ENCODE measurements around the gene CCDC50. TPM values are rescaled to one million over a fixed set of nuclear protein-coding genes. Genes with fewer than 3 reads are reported as not detected.

CCDC50 gene
- total RNA-seq, 1 experiment from 2014 or later: 80.9 TPM

DNA sequence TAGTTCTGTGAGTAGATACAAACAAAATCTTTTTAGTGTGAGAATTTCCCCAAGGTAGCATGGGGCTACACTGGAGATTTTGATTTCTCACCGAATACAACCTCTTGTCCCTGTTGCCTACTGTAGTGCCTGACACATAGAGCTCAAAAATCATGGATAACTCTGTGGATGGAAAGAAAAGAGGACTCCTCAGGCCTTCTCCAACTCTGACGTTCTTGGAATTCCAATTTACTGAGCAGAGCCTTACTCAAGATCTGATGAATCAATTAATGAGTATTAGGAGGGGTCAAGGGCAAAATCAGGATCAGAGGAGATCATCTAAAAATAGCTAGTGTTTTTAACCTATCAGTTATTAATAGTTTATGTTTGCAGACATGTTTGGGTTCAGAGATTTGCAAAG lies 85.1 kb downstream of the CCDC50 start:
- ChIA-PET POLR2A (ENCODE audit: unreplicated experiment) (no interaction called here), CTCF (no interaction called here)
- Histone ChIP-seq H3K27me3 (ENCODE audit: low read length) (no peaks in the 10 kb centered on the region), H3K4me1 (ENCODE audit: insufficient read depth, low read length) (peaks cover 11% of the 10 kb centered on the region), H4K20me1 (ENCODE audit: low read length) (no peaks in the 10 kb centered on the region), H2AFZ (ENCODE audit: low read length) (no peak overlapping the region), H3K79me2 (ENCODE audit: low read length) (no peaks in the 10 kb centered on the region), H3K9ac (ENCODE audit: low read length) (no peak overlapping the region), H3F3A (ENCODE audit: low read length, unreplicated experiment) (no peaks in the 10 kb centered on the region), H3K27ac (ENCODE audit: low read length) (no peak overlapping the region), H3K4me3 (ENCODE audit: low read length) (no peak overlapping the region), H3K9me3 (ENCODE audit: low read length) (0 out of 2 replicates have a peak, but pooled peaks cover 5% of the 10 kb centered on the region), H3K9me2 (replicated peaks; ENCODE audit: low read length) (no peaks in the 10 kb centered on the region), H3K4me2 (ENCODE audit: low read length) (no peak overlapping the region), H3K36me3 (ENCODE audit: low read depth, low read length) (no peaks in the 10 kb centered on the region)
- intact Hi-C loops (cut with micrococcal nuclease): loop anchor here (10.0 kb wide), 2 partner anchors 529 to 771 kb away; no protein-coding TSS in a partner anchor
- ATAC-seq: no peak
- no peak for TF ChIP-seq CTCF (conservative IDR thresholded peaks at IDR 0.05; ENCODE audit: low read depth, low read length)
- no TSS peak for BruUV-seq (replicated peaks)
- no peak for DNase-seq

- no peaks in the 10 kb centered on the region for H3K27me3 ChIP-seq (ENCODE audit: low read length)
- TF ChIP-seq CTCF (conservative IDR thresholded peaks at IDR 0.05; ENCODE audit: low read depth, low read length) (no peak), EZH2phosphoT487 (IDR thresholded peaks at IDR 0.05; ENCODE audit: borderline replicate concordance, low read length) (no peak), EZH2 (IDR thresholded peaks at IDR 0.05; ENCODE audit: low read length, unreplicated experiment) (no peak)
- no peak overlapping the region for H3K27ac ChIP-seq (ENCODE audit: low read length)
- H3K4me2 ChIP-seq (ENCODE audit: low read length): no peak overlapping the region
- no peaks in the 10 kb centered on the region for H3K36me3 ChIP-seq (ENCODE audit: low read depth, low read length)
- intact Hi-C loops (cut with micrococcal nuclease): loop anchor here (5.0 to 10.0 kb wide), 3 partner anchors 293 to 770 kb away; no protein-coding TSS in a partner anchor
- ATAC-seq (no peak), DNase-seq (no peak)
- H3K9me2 ChIP-seq (replicated peaks; ENCODE audit: low read length): no peaks in the 10 kb centered on the region
- peaks cover 11% of the 10 kb centered on the region for H3K4me1 ChIP-seq (ENCODE audit: insufficient read depth, low read length)
- H3K9me3 ChIP-seq (ENCODE audit: low read length): 0 out of 2 replicates have a peak, but pooled peaks cover 5% of the 10 kb centered on the region
- H4K20me1 ChIP-seq (ENCODE audit: low read length): no peaks in the 10 kb centered on the region
- no peaks in the 10 kb centered on the region for H3F3A ChIP-seq (ENCODE audit: low read length, unreplicated experiment)
- no TSS peak for BruUV-seq (replicated peaks)
- ChIA-PET POLR2A (ENCODE audit: unreplicated experiment) (no interaction called here), CTCF (interaction anchor here (0.7 kb wide), 1 partner anchor 157 kb away, joined by 3 read pairs; no protein-coding TSS in a partner anchor)
- H2AFZ ChIP-seq (ENCODE audit: low read length): no peak overlapping the region
- H3K4me3 ChIP-seq (ENCODE audit: low read length): no peak overlapping the region
- no peak overlapping the region for H3K9ac ChIP-seq (ENCODE audit: low read length)
- no peaks in the 10 kb centered on the region for H3K79me2 ChIP-seq (ENCODE audit: low read length)
These were observed 85.5 kb downstream of the CCDC50 start for GRCh38 chr3:191414732-191415131.

GRCh38 chr3:191415566-191415965 lies 86.4 kb downstream of the CCDC50 start:
- BruUV-seq (replicated peaks): no TSS peak
- no peak overlapping the region for H3K9ac ChIP-seq (ENCODE audit: low read length)
- TF ChIP-seq CTCF (conservative IDR thresholded peaks at IDR 0.05; ENCODE audit: low read depth, low read length) (no peak), EZH2phosphoT487 (IDR thresholded peaks at IDR 0.05; ENCODE audit: borderline replicate concordance, low read length) (no peak)
- intact Hi-C loops (cut with micrococcal nuclease): loop anchor here (5.0 to 10.0 kb wide), 3 partner anchors 292 to 769 kb away; no protein-coding TSS in a partner anchor
- no peaks in the 10 kb centered on the region for H3K27me3 ChIP-seq (ENCODE audit: low read length)
- H3K4me3 ChIP-seq (ENCODE audit: low read length): no peak overlapping the region
- CTCF ChIA-PET: interaction anchor here (0.7 kb wide), 1 partner anchor 158 kb away, joined by 3 read pairs; no protein-coding TSS in a partner anchor
- H3K27ac ChIP-seq (ENCODE audit: low read length): no peak overlapping the region
- peaks cover 11% of the 10 kb centered on the region for H3K4me1 ChIP-seq (ENCODE audit: insufficient read depth, low read length)
- H3K36me3 ChIP-seq (ENCODE audit: low read depth, low read length): no peaks in the 10 kb centered on the region
- no peaks in the 10 kb centered on the region for H3K79me2 ChIP-seq (ENCODE audit: low read length)
- no peak for DNase-seq
- no peaks in the 10 kb centered on the region for H3K9me2 ChIP-seq (replicated peaks; ENCODE audit: low read length)
- H3F3A ChIP-seq (ENCODE audit: low read length, unreplicated experiment): no peaks in the 10 kb centered on the region
- H2AFZ ChIP-seq (ENCODE audit: low read length): no peak overlapping the region
- H4K20me1 ChIP-seq (ENCODE audit: low read length): no peaks in the 10 kb centered on the region
- H3K4me2 ChIP-seq (ENCODE audit: low read length): no peak overlapping the region
- POLR2A ChIA-PET (ENCODE audit: unreplicated experiment): no interaction called here
- H3K9me3 ChIP-seq (ENCODE audit: low read length): no peaks in the 10 kb centered on the region
- no peak for ATAC-seq
